GM12878 (cell line): ENCODE results near the gene SERPINE3. TPM values are rescaled to one million over a fixed set of nuclear protein-coding genes. Genes with fewer than 3 reads are reported as not detected.

ENCODE experiments used
- ATAC-seq: fragments of 200-7000 bp; cut with Tn5 transposase; 3 replicates; pipeline ENCODE4 v1.9.1; 2020; ENCODE audit warnings: mild to moderate bottlenecking, moderate library complexity
- BruUV-seq: library from RNA; stranded (reverse); fragments of 400-500 nt; replicated peaks from 2 replicates; lab custom pipeline; 2021; lab: Mats Ljungman, UMichigan
- CTCF ChIA-PET: fragments of 300-600 bp; sonication (Branson Sonifier 250); formaldehyde crosslinking; extraction: SDS; loops from one replicate; lab custom pipeline; 2021; ENCODE audit warnings: inconsistent platforms; lab: Yijun Ruan, JAX
- POLR2A ChIA-PET: fragments of 350-600 bp; formaldehyde crosslinking; extraction: SDS; loops from one replicate; lab custom pipeline; 2021; ENCODE audit warnings: inconsistent platforms; lab: Charles Lee
- RAD21 ChIA-PET: fragments of 300-600 bp; sonication (Branson Sonifier 250); formaldehyde crosslinking; loops from one replicate; lab custom pipeline; 2023; ENCODE audit warnings: antibody characterized with exemption; ENCODE audit not compliant: unreplicated experiment; lab: Charles Lee
- SMC1A ChIA-PET: fragments of 300-600 bp; sonication (Branson Sonifier 250); formaldehyde crosslinking; loops from one replicate; lab custom pipeline; 2023; ENCODE audit not compliant: unreplicated experiment, uncharacterized antibody; lab: Charles Lee
- DNase-seq: peaks from one replicate; pipeline ENCODE4 v3.0.0-alpha.2; 2011; ENCODE audit warnings: low read depth, low spot score
- FAIRE-seq: peaks from 3 replicates; lab custom pipeline; 2011; peaks lifted over from hg19 to GRCh38; lab: Jason Lieb, UNC
- H2AFZ ChIP-seq: 2 replicates; pipeline ENCODE4 v1.6.0; 2011; ENCODE audit warnings: low read depth, low read length, control low read depth; ENCODE audit not compliant: control insufficient read depth
- H3K27ac ChIP-seq: 2 replicates; pipeline ENCODE4 v1.5.1; 2011; ENCODE audit warnings: control low read depth; ENCODE audit not compliant: control insufficient read depth, insufficient read depth
- H3K27me3 ChIP-seq, 2 experiments: replicated peaks in 1 of 2; 2 replicates each; pipeline versions ENCODE4 v1.6.0 to v1.6.1; 2011; ENCODE audit warnings: low read length in 1 of 2; ENCODE audit not compliant: control insufficient read depth in 2 of 2, insufficient read depth in 2 of 2
- H3K36me3 ChIP-seq, 2 experiments: 2 replicates each; pipeline ENCODE4 v1.5.1; 2011; ENCODE audit warnings: low read length in 1 of 2; ENCODE audit not compliant: control insufficient read depth in 2 of 2, insufficient read depth in 2 of 2
- H3K4me1 ChIP-seq: 2 replicates; pipeline ENCODE4 v1.6.1; 2011; ENCODE audit warnings: mild to moderate bottlenecking, low read length, moderate library complexity, mixed read lengths; ENCODE audit not compliant: control insufficient read depth, insufficient read depth
- H3K4me2 ChIP-seq: 2 replicates; pipeline ENCODE4 v1.6.0; 2011; ENCODE audit warnings: control low read depth; ENCODE audit not compliant: control insufficient read depth, insufficient read depth
- H3K4me3 ChIP-seq: fragments of 200-600 bp; sonication (generic); 2 replicates; pipeline ENCODE4 v1.5.1; 2016
- H3K79me2 ChIP-seq: 2 replicates; pipeline ENCODE4 v1.6.0; 2011; ENCODE audit warnings: low read length; ENCODE audit not compliant: control insufficient read depth, insufficient read depth
- H3K9ac ChIP-seq: 2 replicates; pipeline ENCODE4 v1.8.0; 2011; ENCODE audit warnings: low read length, control low read depth, mixed read lengths; ENCODE audit not compliant: control insufficient read depth, insufficient read depth
- H3K9me3 ChIP-seq: replicated peaks from 3 replicates; pipeline ENCODE4 v1.5.1; 2011; ENCODE audit warnings: mild to moderate bottlenecking, low read length; ENCODE audit not compliant: control insufficient read depth, insufficient read depth
- H4K20me1 ChIP-seq: 2 replicates; pipeline ENCODE4 v1.6.0; 2011; ENCODE audit not compliant: control insufficient read depth, insufficient read depth
- ASH2L ChIP-seq: fragments of 300-600, 200-600 bp; sonication (generic); IDR thresholded peaks from 2 replicates; pipeline ENCODE4 v1.6.1; 2017; ENCODE audit warnings: low read depth, mild to moderate bottlenecking, borderline replicate concordance
- EED ChIP-seq: sonication (generic); IDR thresholded peaks from 2 replicates; pipeline ENCODE4 v1.6.1; 2016; ENCODE audit warnings: antibody characterized with exemption, low read depth
- FOXM1 ChIP-seq: IDR thresholded peaks from 2 replicates; pipeline ENCODE4 v1.6.1; 2012; ENCODE audit warnings: low read depth, mild to moderate bottlenecking, inconsistent platforms, low read length, moderate library complexity
- POLR2A ChIP-seq: IDR thresholded peaks from 2 replicates; pipeline ENCODE4 v1.6.1; 2011; ENCODE audit warnings: low read depth, mild to moderate bottlenecking, low read length
- SREBF2 ChIP-seq: IDR thresholded peaks from 2 replicates; pipeline ENCODE4 v1.6.1; 2012; ENCODE audit warnings: mild to moderate bottlenecking, low read length
- WRNIP1 ChIP-seq: IDR thresholded peaks from 2 replicates; pipeline ENCODE4 v1.6.1; 2011; ENCODE audit warnings: low read depth, low read length, improper control_type of control experiment, borderline replicate concordance
- WGBS: methylation state at CpG from one replicate; pipeline ENCODE4 v1.1.6; 2016; ENCODE audit warnings: low lambda C conversion rate; ENCODE audit not compliant: insufficient replicate concordance, insufficient coverage; ENCODE audit errors: missing lambda C conversion rate; 5-methylcytosine and 5-hydroxymethylcytosine counted together
- in situ Hi-C: fragments of 300-500 bp; cut with MboI; formaldehyde crosslinking; loops from 9 replicates; pipeline ENCODE4 v1.14.3; 2018; ENCODE audit warnings: mixed read lengths
- intact Hi-C: fragments of 100-400 bp; cut with micrococcal nuclease; formaldehyde crosslinking; loops from one replicate; pipeline ENCODE4 v1.14.2; 2022; ENCODE audit not compliant: unreplicated experiment
- polyA plus RNA-seq, 11 experiments: library from polyadenylated mRNA; depleted of rRNA in 4 of 11; unstranded in 6 of 11; stranded (reverse) in 5 of 11; fragments of >200 nt; fragmentation: Nextera tagmentation in 4 of 11; fragmentation: Illumina TruSeq in 1 of 11; extraction: Ambion mirVana in 4 of 11; extraction: Trizol in 1 of 11; gene quantifications; 1 replicate in 1 of 11; 2 replicates in 10 of 11; pipeline versions ENCODE4 v1.2.1 to v1.2.3, GENCODE V29; 2011 to 2016; ENCODE audit warnings: inconsistent platforms in 2 of 11, missing spikeins in 2 of 11, low read depth in 1 of 11
- total RNA-seq, 4 experiments: library from RNA; depleted of rRNA in 3 of 4; stranded (reverse); fragments of >200 nt in 3 of 4; fragmentation: Illumina TruSeq in 1 of 4; extraction: Trizol in 1 of 4; gene quantifications; 2 replicates each; pipeline versions ENCODE4 v1.2.1 to v1.2.3, GENCODE V29; 2013 to 2021
- TF ChIP-seq, protein P1 (sequence below): fragments of 450-650 bp; IDR thresholded peaks from 2 replicates; pipeline ENCODE4 v1.6.1; 2017; ENCODE audit warnings: antibody characterized with exemption, mild to moderate bottlenecking, moderate library complexity

SERPINE3 gene
- total and polyA plus RNA-seq, 10 of the 15 experiments (the other 5 are each of a cell fraction or from before 2014, with no cell fraction given) = 0.19 TPM; not detected in 9

- H3K4me3 ChIP-seq = no peak overlapping the region
- ChIA-PET POLR2A (no interaction called here), RAD21 (no interaction called here)
- DNase-seq = no peak
- H3K4me2 ChIP-seq = no peak overlapping the region
- H3K27ac ChIP-seq = no peak overlapping the region
- BruUV-seq = no TSS peak
- intact Hi-C loops = no loop called here
- ATAC-seq = no peak
- no peaks in the 10 kb centered on the region for H3K36me3 ChIP-seq
- 0 out of 2 replicates have a peak, but pooled peaks cover 4% of the 10 kb centered on the region for H3K4me1 ChIP-seq
- no peak for TF ChIP-seq ASH2L
- TF ChIP-seq WRNIP1 = no peak
- TF ChIP-seq, protein P1, sequence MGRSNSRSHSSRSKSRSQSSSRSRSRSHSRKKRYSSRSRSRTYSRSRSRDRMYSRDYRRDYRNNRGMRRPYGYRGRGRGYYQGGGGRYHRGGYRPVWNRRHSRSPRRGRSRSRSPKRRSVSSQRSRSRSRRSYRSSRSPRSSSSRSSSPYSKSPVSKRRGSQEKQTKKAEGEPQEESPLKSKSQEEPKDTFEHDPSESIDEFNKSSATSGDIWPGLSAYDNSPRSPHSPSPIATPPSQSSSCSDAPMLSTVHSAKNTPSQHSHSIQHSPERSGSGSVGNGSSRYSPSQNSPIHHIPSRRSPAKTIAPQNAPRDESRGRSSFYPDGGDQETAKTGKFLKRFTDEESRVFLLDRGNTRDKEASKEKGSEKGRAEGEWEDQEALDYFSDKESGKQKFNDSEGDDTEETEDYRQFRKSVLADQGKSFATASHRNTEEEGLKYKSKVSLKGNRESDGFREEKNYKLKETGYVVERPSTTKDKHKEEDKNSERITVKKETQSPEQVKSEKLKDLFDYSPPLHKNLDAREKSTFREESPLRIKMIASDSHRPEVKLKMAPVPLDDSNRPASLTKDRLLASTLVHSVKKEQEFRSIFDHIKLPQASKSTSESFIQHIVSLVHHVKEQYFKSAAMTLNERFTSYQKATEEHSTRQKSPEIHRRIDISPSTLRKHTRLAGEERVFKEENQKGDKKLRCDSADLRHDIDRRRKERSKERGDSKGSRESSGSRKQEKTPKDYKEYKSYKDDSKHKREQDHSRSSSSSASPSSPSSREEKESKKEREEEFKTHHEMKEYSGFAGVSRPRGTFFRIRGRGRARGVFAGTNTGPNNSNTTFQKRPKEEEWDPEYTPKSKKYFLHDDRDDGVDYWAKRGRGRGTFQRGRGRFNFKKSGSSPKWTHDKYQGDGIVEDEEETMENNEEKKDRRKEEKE = no peak
- TF ChIP-seq EED = no peak
- TF ChIP-seq POLR2A = no peak
- TF ChIP-seq FOXM1 = no peak
- TF ChIP-seq SREBF2 = no peak
- TF ChIP-seq, all 136 proteins: peak for 0
- no peaks in the 10 kb centered on the region for H3K27me3 ChIP-seq
- no peak overlapping the region for H2AFZ ChIP-seq
- H3K9me3 ChIP-seq = no peaks in the 10 kb centered on the region
- CTCF ChIA-PET = interaction anchor here (1.4 to 1.6 kb wide), 2 partner anchors 15 to 451 kb away, joined by 3 to 7 read pairs; no protein-coding TSS in a partner anchor
- no peak overlapping the region for H3K9ac ChIP-seq
- WGBS = 82% methylated on average over 9 of the region's 9 CpGs
- H3K79me2 ChIP-seq = no peaks in the 10 kb centered on the region
- no peaks in the 10 kb centered on the region for H4K20me1 ChIP-seq
- SMC1A ChIA-PET = no interaction called here
- FAIRE-seq = no peak
- in situ Hi-C loops = no loop called here
Observed at GRCh38 chr13:51347099-51347498, 7.6 kb downstream of the SERPINE3 start.
